HL-60 (cell line): ENCODE measurements around the gene RASGEF1B.

Experiments used
- CTCF ChIP-seq: IDR thresholded peaks from one replicate; pipeline ENCODE4 v1.5.1; 2011; ENCODE audit warnings: low read length, control low read depth, inconsistent platforms; ENCODE audit not compliant: insufficient read depth
- GABPA ChIP-seq: IDR thresholded peaks from 2 replicates; pipeline ENCODE4 v1.6.1; 2012; ENCODE audit warnings: low read depth

GRCh38 chr4:81377191-81377590, 94.5 kb downstream of the RASGEF1B start:
- no peak for TF ChIP-seq CTCF
- no peak for TF ChIP-seq GABPA
